ENCODE results near the gene CRTC1.

- TF ChIP-seq, protein P1, sequence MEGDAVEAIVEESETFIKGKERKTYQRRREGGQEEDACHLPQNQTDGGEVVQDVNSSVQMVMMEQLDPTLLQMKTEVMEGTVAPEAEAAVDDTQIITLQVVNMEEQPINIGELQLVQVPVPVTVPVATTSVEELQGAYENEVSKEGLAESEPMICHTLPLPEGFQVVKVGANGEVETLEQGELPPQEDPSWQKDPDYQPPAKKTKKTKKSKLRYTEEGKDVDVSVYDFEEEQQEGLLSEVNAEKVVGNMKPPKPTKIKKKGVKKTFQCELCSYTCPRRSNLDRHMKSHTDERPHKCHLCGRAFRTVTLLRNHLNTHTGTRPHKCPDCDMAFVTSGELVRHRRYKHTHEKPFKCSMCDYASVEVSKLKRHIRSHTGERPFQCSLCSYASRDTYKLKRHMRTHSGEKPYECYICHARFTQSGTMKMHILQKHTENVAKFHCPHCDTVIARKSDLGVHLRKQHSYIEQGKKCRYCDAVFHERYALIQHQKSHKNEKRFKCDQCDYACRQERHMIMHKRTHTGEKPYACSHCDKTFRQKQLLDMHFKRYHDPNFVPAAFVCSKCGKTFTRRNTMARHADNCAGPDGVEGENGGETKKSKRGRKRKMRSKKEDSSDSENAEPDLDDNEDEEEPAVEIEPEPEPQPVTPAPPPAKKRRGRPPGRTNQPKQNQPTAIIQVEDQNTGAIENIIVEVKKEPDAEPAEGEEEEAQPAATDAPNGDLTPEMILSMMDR (IDR thresholded peaks at IDR 0.05 in 2 of 3, conservative IDR thresholded peaks at IDR 0.05 in 1 of 3; ENCODE audit: insufficient read depth in 2 of 3, low read depth in 1 of 3, low read length in 3 of 3), result no peak
- no peak for TF ChIP-seq FOSL1 (tag; conservative IDR thresholded peaks at IDR 0.05)
- TF ChIP-seq ZNF586 (CRISPR knock-in tag; conservative IDR thresholded peaks at IDR 0.05), result no peak
- TF ChIP-seq ZC3H4 (CRISPR knock-in tag; IDR thresholded peaks at IDR 0.05; ENCODE audit: borderline replicate concordance), result no peak
- no peak for TF ChIP-seq KLF1 (tag; IDR thresholded peaks at IDR 0.05)
- no peak for TF ChIP-seq BDP1 (IDR thresholded peaks at IDR 0.05; ENCODE audit: insufficient read depth, insufficient read length)
- no peak for TF ChIP-seq USF2 (CRISPR knock-in tag; IDR thresholded peaks at IDR 0.05)
- no peak for TF ChIP-seq POLR2A (conservative IDR thresholded peaks at IDR 0.05)
- TF ChIP-seq ZKSCAN1 (IDR thresholded peaks at IDR 0.05; ENCODE audit: low read depth, low read length), result no peak
- TF ChIP-seq GABPA (tag; conservative IDR thresholded peaks at IDR 0.05; ENCODE audit: low read depth), result no peak
- TF ChIP-seq POLR2AphosphoS5 (IDR thresholded peaks at IDR 0.05; ENCODE audit: control insufficient read depth, insufficient read depth, low read depth, low read length), result no peak
- no peak for TF ChIP-seq SMAD1 (IDR thresholded peaks at IDR 0.05; ENCODE audit: low read depth, low read length, partially characterized antibody)
- TF ChIP-seq, protein P2, sequence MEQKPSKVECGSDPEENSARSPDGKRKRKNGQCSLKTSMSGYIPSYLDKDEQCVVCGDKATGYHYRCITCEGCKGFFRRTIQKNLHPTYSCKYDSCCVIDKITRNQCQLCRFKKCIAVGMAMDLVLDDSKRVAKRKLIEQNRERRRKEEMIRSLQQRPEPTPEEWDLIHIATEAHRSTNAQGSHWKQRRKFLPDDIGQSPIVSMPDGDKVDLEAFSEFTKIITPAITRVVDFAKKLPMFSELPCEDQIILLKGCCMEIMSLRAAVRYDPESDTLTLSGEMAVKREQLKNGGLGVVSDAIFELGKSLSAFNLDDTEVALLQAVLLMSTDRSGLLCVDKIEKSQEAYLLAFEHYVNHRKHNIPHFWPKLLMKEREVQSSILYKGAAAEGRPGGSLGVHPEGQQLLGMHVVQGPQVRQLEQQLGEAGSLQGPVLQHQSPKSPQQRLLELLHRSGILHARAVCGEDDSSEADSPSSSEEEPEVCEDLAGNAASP (IDR thresholded peaks at IDR 0.05), result no peak
These were observed 29.6 kb upstream of the CRTC1 start for GRCh38 chr19:18653853-18654252.

All from K562 (cell line).